Keratinocyte (primary cell): ENCODE data around the gene KANK2. TPM values are rescaled to one million over a fixed set of nuclear protein-coding genes. Genes with fewer than 3 reads are reported as not detected.

Source experiments
- DNase-seq: peaks from one replicate; pipeline ENCODE4 v3.0.0-alpha.2; 2011; ENCODE audit warnings: low read depth, missing footprints, low spot score
- FAIRE-seq: peaks from 2 replicates; lab custom pipeline; 2011; peaks lifted over from hg19 to GRCh38; lab: Jason Lieb, UNC
- H2AFZ ChIP-seq: 2 replicates; pipeline ENCODE4 v1.6.0; 2012; ENCODE audit warnings: low read length, control low read depth, inconsistent platforms; ENCODE audit not compliant: control insufficient read depth
- H3K27ac ChIP-seq: 2 replicates; pipeline ENCODE4 v1.5.1; 2011; ENCODE audit warnings: low read length; ENCODE audit not compliant: control insufficient read depth, insufficient read depth
- H3K27me3 ChIP-seq: 3 replicates; pipeline ENCODE4 v1.6.0; 2011; ENCODE audit warnings: low read length; ENCODE audit not compliant: control insufficient read depth, insufficient read depth; ENCODE audit errors: extremely low read depth
- H3K36me3 ChIP-seq, 2 experiments: 2 replicates in 1 of 2; 3 replicates in 1 of 2; pipeline ENCODE4 v1.5.1; 2011; ENCODE audit warnings: low read length in 2 of 2, mild to moderate bottlenecking in 1 of 2; ENCODE audit not compliant: control insufficient read depth in 2 of 2, insufficient read depth in 2 of 2; ENCODE audit errors: extremely low read depth in 1 of 2
- H3K4me1 ChIP-seq: 3 replicates; pipeline ENCODE4 v1.5.1; 2011; ENCODE audit warnings: low read length; ENCODE audit not compliant: control insufficient read depth, insufficient read depth; ENCODE audit errors: extremely low read depth
- H3K4me2 ChIP-seq: 3 replicates; pipeline ENCODE4 v1.6.0; 2011; ENCODE audit warnings: low read depth, low read length; ENCODE audit not compliant: control insufficient read depth, insufficient read depth; ENCODE audit errors: extremely low read depth
- H3K4me3 ChIP-seq, 3 experiments: fragments of 200-600 bp in 1 of 3; sonication (generic) in 1 of 3; 2 replicates in 2 of 3; 3 replicates in 1 of 3; pipeline ENCODE4 v1.5.1; 2011 to 2016; ENCODE audit warnings: low read length in 3 of 3, mild to moderate bottlenecking in 3 of 3, control low read depth in 2 of 3, inconsistent platforms in 1 of 3, low read depth in 1 of 3, mixed read lengths in 1 of 3, mixed run types in 1 of 3, moderate library complexity in 1 of 3; ENCODE audit not compliant: control insufficient read depth in 2 of 3, insufficient read depth in 2 of 3; ENCODE audit errors: extremely low read depth in 1 of 3
- H3K79me2 ChIP-seq: 2 replicates; pipeline ENCODE4 v1.6.0; 2012; ENCODE audit warnings: low read length; ENCODE audit not compliant: control insufficient read depth, insufficient read depth
- H3K9ac ChIP-seq: 3 replicates; pipeline ENCODE4 v1.6.0; 2011; ENCODE audit warnings: low read length; ENCODE audit not compliant: control insufficient read depth, insufficient read depth; ENCODE audit errors: extremely low read depth
- H3K9me1 ChIP-seq: 3 replicates; pipeline ENCODE4 v1.6.0; 2011; ENCODE audit warnings: low read length; ENCODE audit not compliant: control insufficient read depth, insufficient read depth; ENCODE audit errors: extremely low read depth
- H3K9me3 ChIP-seq: 2 replicates; pipeline ENCODE4 v1.5.1; 2012; ENCODE audit warnings: low read depth, low read length; ENCODE audit not compliant: control insufficient read depth
- H4K20me1 ChIP-seq: 3 replicates; pipeline ENCODE4 v1.6.0; 2011; ENCODE audit warnings: low read length; ENCODE audit not compliant: control insufficient read depth, insufficient read depth; ENCODE audit errors: extremely low read depth
- CTCF ChIP-seq, 3 experiments: IDR thresholded peaks in 1 of 3; conservative IDR thresholded peaks in 1 of 3; optimal IDR thresholded peaks in 1 of 3; 2 replicates in 2 of 3; 3 replicates in 1 of 3; pipeline versions ENCODE3 to v1.5.1; 2011; ENCODE audit warnings: low read length in 3 of 3, mild to moderate bottlenecking in 3 of 3, moderate library complexity in 2 of 3, control low read depth in 1 of 3, inconsistent platforms in 1 of 3; ENCODE audit not compliant: insufficient read depth in 2 of 3; ENCODE audit errors: extremely low read depth in 1 of 3
- EZH2 ChIP-seq: IDR thresholded peaks from one replicate; pipeline ENCODE4 v1.6.1; 2012; ENCODE audit warnings: inconsistent platforms, mild to moderate bottlenecking, low read length, moderate library complexity
- dilution Hi-C: fragments of 300-500 bp; cut with MboI; formaldehyde crosslinking; loops from one replicate; pipeline ENCODE4 v1.7.0; 2020; ENCODE audit warnings: low sequenced_read_pairs; ENCODE audit not compliant: extremely low pct_ligation_motif_present
- polyA plus RNA-seq, 5 experiments: library from polyadenylated mRNA; depleted of rRNA in 3 of 5; stranded (reverse) in 3 of 5; stranded (forward) in 1 of 5; unstranded in 1 of 5; fragments of >200 nt; gene quantifications; 1 replicate in 1 of 5; 2 replicates in 3 of 5; 3 replicates in 1 of 5; pipeline versions ENCODE4 v1.2.1 to v1.2.3, GENCODE V29; 2011 to 2012; ENCODE audit warnings: missing spikeins in 2 of 5, low read depth in 1 of 5, low replicate concordance in 1 of 5

Gene KANK2
- polyA plus RNA-seq, 1 donor (not counting 4 experiments of a cell fraction or from before 2014, with no cell fraction given): 2.8 TPM

GRCh38 chr19:11221082-11221598 is 23.8 kb upstream of the KANK2 start:
- DNase-seq: no peak
- no peak for FAIRE-seq
- no peaks in the 10 kb centered on the region for H3K4me1 ChIP-seq
- H3K4me3 ChIP-seq: no peak overlapping the region
- peaks cover 9 to 23% of the 10 kb centered on the region in 2 experiments for H3K36me3 ChIP-seq
- no peaks in the 10 kb centered on the region for H3K79me2 ChIP-seq
- no peak overlapping the region for H3K4me2 ChIP-seq
- dilution Hi-C loops: no loop called here
- no peaks in the 10 kb centered on the region for H4K20me1 ChIP-seq
- no peak overlapping the region for H3K27ac ChIP-seq
- H3K9ac ChIP-seq: no peak overlapping the region
- peaks cover 9% of the 10 kb centered on the region for H3K9me3 ChIP-seq
- no peaks in the 10 kb centered on the region for H3K9me1 ChIP-seq
- no peak for TF ChIP-seq CTCF (optimal IDR thresholded peaks at IDR 0.05 in 1 of 3, IDR thresholded peaks at IDR 0.05 in 1 of 3, conservative IDR thresholded peaks at IDR 0.05 in 1 of 3; ENCODE audit: extremely low read depth in 1 of 3, insufficient read depth in 2 of 3, low read length in 3 of 3)
- no peak for TF ChIP-seq EZH2
- no peaks in the 10 kb centered on the region for H3K27me3 ChIP-seq
- H2AFZ ChIP-seq: no peak overlapping the region

- FAIRE-seq (no peak), DNase-seq (no peak)
- Histone ChIP-seq H2AFZ (no peak overlapping the region), H3K4me2 (no peak overlapping the region), H3K36me3 (peaks cover 14 to 22% of the 10 kb centered on the region in 2 experiments), H3K9ac (no peak overlapping the region), H3K4me1 (no peaks in the 10 kb centered on the region), H3K9me1 (no peaks in the 10 kb centered on the region), H3K79me2 (no peaks in the 10 kb centered on the region), H3K27ac (no peak overlapping the region), H3K4me3 (no peak overlapping the region), H3K9me3 (no peaks in the 10 kb centered on the region), H3K27me3 (no peaks in the 10 kb centered on the region), H4K20me1 (no peaks in the 10 kb centered on the region)
- dilution Hi-C loops: no loop called here
- TF ChIP-seq EZH2: no peak
- no peak for TF ChIP-seq CTCF (optimal IDR thresholded peaks at IDR 0.05 in 1 of 3, IDR thresholded peaks at IDR 0.05 in 1 of 3, conservative IDR thresholded peaks at IDR 0.05 in 1 of 3; ENCODE audit: extremely low read depth in 1 of 3, insufficient read depth in 2 of 3, low read length in 3 of 3)
These were observed 17.0 kb upstream of the KANK2 start for GRCh38 chr19:11214387-11214786.
